HG03571 (cell line): ENCODE measurements around the gene MSRB2.
A peak's percentile ranks its signal among the peaks of the same experiment; 100 is the strongest.
"Not testable (repeated sequence)": the region's sequence is repeated elsewhere in the genome, so short reads cannot be mapped to it uniquely, and the experiment has no call there.

Experiments
- ATAC-seq: cut with Tn5 transposase; IDR thresholded peaks from one replicate; pipeline ENCODE4 v1.9.1; 2021; ENCODE audit not compliant: unreplicated experiment

Gene MSRB2

DNA sequence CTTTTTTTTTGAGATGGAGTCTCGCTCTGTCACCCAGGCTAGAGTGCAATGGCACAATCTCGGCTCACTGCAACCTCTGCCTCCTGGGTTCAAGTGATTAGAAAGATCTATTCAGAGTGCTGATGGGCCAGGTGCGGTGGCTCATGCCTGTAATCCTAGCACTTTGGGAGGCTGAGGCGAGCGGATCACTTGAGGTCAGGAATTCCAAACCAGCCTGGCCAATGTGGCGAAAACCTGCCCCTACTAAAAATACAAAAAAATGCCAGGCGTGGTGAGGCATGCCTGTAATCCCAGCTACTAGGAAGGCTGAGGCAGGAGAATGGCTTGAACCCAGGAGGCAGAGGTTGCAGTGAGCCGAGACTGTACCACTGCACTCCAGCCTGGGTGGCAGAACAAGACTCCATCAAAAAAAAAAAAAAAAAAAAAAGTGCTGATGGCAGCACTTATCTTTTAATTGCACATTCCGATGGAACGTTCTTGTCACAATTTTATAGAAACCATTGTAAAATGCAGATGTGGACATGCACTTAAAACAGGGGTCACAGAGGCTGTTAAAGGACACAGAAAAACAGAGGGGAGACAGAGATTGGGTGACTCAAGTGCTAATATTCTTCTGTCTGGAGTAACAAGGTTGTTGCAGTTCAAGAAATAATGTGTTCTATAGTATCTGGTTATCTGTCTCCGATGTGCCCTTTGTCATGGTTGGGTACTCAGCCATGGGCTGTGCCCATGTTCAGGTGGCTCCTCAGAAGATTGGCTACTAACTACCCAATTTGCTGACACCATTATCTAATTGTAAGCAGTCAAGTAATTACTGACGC lies 25.1 kb upstream of the MSRB2 start:
- peak; percentile 18 for ATAC-seq

GRCh38 chr10:23070913-23071218 lies 24.5 kb upstream of the MSRB2 start:
- ATAC-seq, result peak; percentile 75

GRCh38 chr10:23072593-23072992 lies 22.8 kb upstream of the MSRB2 start:
- not testable (repeated sequence) for ATAC-seq

GRCh38 chr10:23073527-23073926 lies 21.9 kb upstream of the MSRB2 start:
- ATAC-seq, result no peak

- ATAC-seq, result no peak
Measured at GRCh38 chr10:23075672-23076071, 19.7 kb upstream of the MSRB2 start.

DNA sequence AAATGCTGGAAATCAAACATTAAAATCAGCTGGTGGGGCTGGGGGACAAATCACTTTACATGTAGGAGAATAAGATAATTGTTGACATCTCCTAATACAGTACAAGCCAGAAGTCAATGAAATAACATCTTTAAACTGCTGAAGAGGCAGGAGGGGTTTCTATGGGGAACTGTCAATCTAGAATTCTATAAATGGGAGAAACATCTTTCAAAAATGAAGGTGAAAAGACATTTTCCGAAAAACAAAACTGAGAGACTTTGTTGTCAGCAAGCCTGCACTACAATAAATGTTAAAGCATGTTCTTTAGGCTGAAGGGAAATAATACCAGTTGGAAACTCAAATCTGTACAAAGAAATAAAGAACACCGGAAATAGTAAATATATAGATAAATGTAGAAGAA lies 17.3 kb upstream of the MSRB2 start:
- no peak for ATAC-seq

DNA sequence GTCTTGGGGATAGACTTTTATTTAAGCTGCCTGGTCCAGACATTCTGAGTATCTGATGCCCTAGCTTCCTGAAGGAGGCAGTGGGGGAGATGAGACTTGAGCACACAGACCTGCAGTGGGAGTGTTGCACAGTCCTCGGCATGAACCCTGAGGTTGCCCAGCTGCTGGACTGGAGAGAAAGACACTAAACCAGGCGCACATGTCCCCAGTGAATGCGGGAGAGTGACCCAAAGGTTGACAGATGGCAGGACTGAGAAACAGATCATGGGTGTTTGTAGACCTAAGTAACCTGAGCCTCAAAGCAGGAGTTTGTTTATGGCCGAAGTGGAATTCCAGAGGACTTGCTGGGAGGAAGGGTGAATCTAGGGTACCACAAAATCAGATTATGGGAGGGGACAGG lies 15.7 kb upstream of the MSRB2 start:
- no peak for ATAC-seq

DNA sequence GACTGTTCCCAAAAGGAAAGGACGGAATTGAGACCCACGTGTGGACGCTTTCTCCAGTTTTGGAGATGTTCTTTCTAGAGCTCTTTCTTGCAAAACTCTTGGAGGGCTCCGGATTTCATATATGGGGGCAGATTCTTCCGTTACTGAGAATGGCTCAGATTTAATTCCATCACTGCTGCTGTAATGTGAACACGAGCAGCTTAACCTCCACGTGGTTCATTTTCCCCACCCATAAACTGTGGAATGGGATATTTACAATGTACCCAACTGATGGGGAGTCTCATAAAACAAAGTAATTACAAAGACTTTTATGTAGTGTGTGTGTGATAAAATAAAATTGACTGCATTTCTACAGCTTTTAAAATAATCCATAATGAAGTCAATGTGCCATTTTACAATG lies 15.1 kb upstream of the MSRB2 start:
- no peak for ATAC-seq

DNA sequence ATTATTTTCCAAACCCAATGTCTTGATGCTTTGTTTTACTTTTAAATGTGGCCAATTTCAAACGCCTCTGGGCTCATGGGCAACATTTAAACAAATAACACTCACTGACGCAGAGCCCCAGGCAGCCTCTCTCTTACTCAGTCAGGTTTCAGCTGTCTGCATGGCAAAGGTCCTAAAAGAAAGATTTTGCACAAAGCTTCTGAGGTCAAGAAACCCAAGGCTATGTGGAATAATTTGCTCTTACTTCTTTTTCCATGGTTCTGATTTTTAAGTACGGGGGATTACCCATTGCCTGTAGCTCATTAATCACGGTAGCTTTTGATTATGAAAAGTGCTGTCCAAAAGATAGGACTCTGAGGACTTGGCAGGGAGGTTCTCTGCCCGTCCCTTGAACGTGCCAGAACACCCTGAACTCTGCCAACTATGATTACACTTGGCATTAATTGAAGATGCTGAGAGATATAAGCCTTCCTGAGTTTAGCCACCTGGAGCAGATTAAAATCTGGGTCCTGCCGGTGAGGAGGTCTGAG lies 14.1 kb upstream of the MSRB2 start:
- no peak for ATAC-seq

- ATAC-seq, result no peak
Measured at GRCh38 chr10:23081891-23082290, 13.5 kb upstream of the MSRB2 start.

DNA sequence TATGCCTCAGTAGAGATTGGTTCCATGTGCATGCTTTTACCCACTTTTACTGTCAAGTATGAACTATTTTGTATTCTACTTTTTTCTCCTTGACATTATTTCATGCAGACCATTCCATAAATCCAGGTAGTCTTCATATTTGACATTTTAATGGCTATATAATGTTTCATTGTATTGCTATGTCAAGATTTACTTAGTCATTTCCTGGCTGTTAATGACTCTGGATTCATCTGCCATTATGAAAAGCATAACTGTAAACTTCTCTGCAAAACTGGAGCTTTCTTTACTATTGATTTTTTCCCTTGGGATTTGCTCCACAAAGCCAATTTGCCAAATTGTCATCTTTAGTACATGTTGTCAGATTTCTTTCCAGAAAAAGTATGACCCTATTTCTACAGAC lies 6.8 kb upstream of the MSRB2 start:
- ATAC-seq, result no peak

DNA sequence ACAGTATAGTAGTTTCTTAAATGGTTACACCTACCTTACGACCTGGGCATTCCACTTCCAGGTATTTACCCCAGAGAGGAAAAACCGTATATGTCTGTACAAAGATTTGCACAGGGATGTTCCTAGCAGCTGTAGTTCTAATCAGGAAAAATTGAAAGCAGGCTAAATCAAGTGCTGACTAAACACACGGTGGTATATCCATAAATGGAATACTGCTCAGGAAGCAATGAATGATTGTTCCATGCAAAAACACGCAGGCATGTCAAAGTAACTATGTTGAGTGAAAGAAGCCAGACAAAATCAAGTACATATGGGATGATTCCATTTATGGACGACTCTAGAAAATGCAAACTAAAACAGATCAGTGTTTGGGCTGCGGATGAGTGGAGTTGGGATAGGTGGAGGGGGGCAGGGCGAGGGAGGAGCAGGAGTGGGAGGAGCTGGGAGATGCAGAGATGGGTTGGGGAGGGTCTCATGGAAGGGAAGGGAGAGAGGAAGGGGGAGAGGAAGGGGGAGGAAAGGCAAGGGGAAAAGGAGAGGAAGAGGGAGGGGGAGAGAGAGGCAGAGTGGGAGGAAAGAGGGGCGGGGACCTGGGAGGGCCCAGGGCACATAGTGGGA lies 484 bp upstream of the MSRB2 start:
- ATAC-seq, result no peak

- peak; percentile 41 for ATAC-seq
Measured at GRCh38 chr10:23095966-23096801, 805 bp downstream of the MSRB2 start.

GRCh38 chr10:23096802-23097549 lies 1.6 kb downstream of the MSRB2 start:
- no peak for ATAC-seq

DNA sequence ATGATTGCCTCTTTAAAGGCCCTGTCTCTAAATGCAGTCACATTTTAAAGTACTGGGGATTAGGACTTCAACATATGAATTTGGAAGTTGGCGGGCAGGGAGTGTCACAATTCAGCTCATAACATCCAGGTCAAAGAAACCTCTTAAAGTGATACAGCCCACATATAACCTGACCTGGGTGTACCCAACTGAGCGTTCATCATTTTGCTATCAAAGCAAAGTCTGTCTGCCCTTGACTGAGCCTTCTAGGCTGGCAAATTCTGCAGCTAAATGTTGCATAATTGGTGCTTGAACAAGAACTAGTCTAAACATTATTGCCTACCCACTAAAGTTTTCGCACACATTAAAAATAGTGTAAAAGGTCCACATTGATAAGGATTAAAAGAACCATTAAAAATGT lies 3.7 kb downstream of the MSRB2 start:
- no peak for ATAC-seq

GRCh38 chr10:23099816-23100215 lies 4.4 kb downstream of the MSRB2 start:
- no peak for ATAC-seq

- ATAC-seq, result no peak
Measured at GRCh38 chr10:23100331-23101030, 5.1 kb downstream of the MSRB2 start.

GRCh38 chr10:23106331-23107072 lies 11.1 kb downstream of the MSRB2 start:
- ATAC-seq, result no peak

DNA sequence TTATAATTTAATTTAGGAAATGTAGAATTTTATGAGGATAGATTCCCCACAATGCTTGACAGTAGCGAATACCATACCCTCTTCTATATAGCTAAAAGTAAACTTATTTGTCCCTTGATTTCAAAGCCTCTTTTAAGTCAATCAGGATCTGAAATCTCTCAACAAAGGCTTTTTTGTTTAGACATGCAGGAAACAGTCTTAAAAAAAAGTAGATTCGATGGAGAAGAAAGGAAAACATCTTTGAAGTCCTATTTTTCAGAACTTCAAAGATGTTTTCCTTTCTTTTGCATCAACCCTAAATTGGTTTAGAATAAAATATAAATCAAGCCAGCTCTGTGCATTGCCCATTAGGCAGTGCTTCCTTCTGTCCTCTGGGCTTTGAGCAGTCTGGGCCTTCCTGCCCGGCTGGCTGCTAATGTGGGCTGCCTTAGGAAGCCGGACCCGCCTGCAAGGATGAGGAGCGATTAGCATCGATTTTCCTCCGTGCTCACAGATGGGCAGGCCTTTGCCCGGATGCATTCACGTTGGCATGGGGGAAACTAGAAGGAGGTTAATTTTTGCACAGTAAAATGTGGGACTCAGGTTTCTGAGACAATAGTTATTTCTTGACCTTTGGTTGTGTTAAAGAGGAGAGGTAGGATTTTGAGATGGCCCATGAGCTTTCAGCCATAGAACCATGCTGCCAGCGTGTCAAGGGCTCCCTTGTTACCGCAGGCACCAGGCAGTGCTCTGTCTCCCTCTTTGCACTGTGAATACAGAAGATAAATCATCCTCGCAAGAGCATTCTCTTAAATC lies 15.5 kb downstream of the MSRB2 start:
- no peak for ATAC-seq
